KMS-11 (cell line): Measurements from ENCODE around the gene ATRNL1.
A peak's percentile ranks its signal among the peaks of the same experiment; 100 is the strongest.

Source experiments
- H2AFZ ChIP-seq: fragments of 200-600 bp; sonication (generic); 2 replicates; pipeline ENCODE4 v1.6.1; 2016; ENCODE audit warnings: antibody characterized with exemption, mixed run types, low read depth
- H3K27ac ChIP-seq: fragments of 200-600 bp; sonication (generic); 2 replicates; pipeline ENCODE4 v1.6.1; 2016; ENCODE audit warnings: mild to moderate bottlenecking, mixed run types
- H3K27me3 ChIP-seq: fragments of 200-600 bp; sonication (generic); 2 replicates; pipeline ENCODE4 v1.6.1; 2017; ENCODE audit warnings: mild to moderate bottlenecking, low read depth, mixed run types, moderate library complexity; ENCODE audit not compliant: insufficient read depth
- H3K36me3 ChIP-seq: fragments of 200-600 bp; sonication (generic); 2 replicates; pipeline ENCODE4 v1.6.1; 2017; ENCODE audit warnings: mild to moderate bottlenecking, mixed run types; ENCODE audit not compliant: insufficient read depth
- H3K4me1 ChIP-seq: fragments of 200-600 bp; sonication (generic); 2 replicates; pipeline ENCODE4 v1.6.1; 2016; ENCODE audit warnings: mild to moderate bottlenecking, low read depth, mixed run types; ENCODE audit not compliant: poor library complexity, severe bottlenecking
- H3K4me2 ChIP-seq: fragments of 200-600 bp; sonication (generic); 2 replicates; pipeline ENCODE4 v1.7.0; 2016; ENCODE audit warnings: mild to moderate bottlenecking, mixed run types
- H3K4me3 ChIP-seq: fragments of 200-600 bp; sonication (generic); IDR thresholded peaks from 2 replicates; pipeline ENCODE4 v1.6.1; 2017; ENCODE audit warnings: low read depth, low read length, mixed read lengths; ENCODE audit not compliant: insufficient read depth
- H3K79me2 ChIP-seq: fragments of 200-600 bp; sonication (generic); 2 replicates; pipeline ENCODE4 v1.6.1; 2016; ENCODE audit warnings: low read depth, mixed run types; ENCODE audit not compliant: insufficient read depth
- H3K9ac ChIP-seq: fragments of 200-600 bp; sonication (generic); 2 replicates; pipeline ENCODE4 v1.6.1; 2016; ENCODE audit warnings: mild to moderate bottlenecking, mixed run types
- H4K20me1 ChIP-seq: fragments of 200-600 bp; sonication (generic); 2 replicates; pipeline ENCODE4 v1.6.1; 2016; ENCODE audit warnings: mild to moderate bottlenecking, mixed run types; ENCODE audit not compliant: insufficient read depth
- CTCF ChIP-seq: fragments of 200-600 bp; sonication (generic); conservative IDR thresholded peaks from 2 replicates; pipeline ENCODE4 v1.6.1; 2017; ENCODE audit warnings: low read depth, mild to moderate bottlenecking, antibody characterized with exemption, low read length, moderate library complexity, mixed read lengths

ATRNL1 gene

GRCh38 chr10:115944538-115944937 lies 851.4 kb downstream of the ATRNL1 start:
- no peaks in the 10 kb centered on the region for H3K27me3 ChIP-seq
- H3K27ac ChIP-seq: no peak overlapping the region
- H3K9ac ChIP-seq: no peak overlapping the region
- no peaks in the 10 kb centered on the region for H3K4me1 ChIP-seq
- TF ChIP-seq CTCF: no peak
- H2AFZ ChIP-seq: no peak overlapping the region
- H3K4me3 ChIP-seq: no peak overlapping the region
- no peak overlapping the region for H3K4me2 ChIP-seq
- no peaks in the 10 kb centered on the region for H3K79me2 ChIP-seq
- no peaks in the 10 kb centered on the region for H4K20me1 ChIP-seq
- no peaks in the 10 kb centered on the region for H3K36me3 ChIP-seq

- H2AFZ ChIP-seq: no peak overlapping the region
- no peaks in the 10 kb centered on the region for H3K79me2 ChIP-seq
- H3K4me3 ChIP-seq: no peak overlapping the region
- no peaks in the 10 kb centered on the region for H3K36me3 ChIP-seq
- no peaks in the 10 kb centered on the region for H3K27me3 ChIP-seq
- H4K20me1 ChIP-seq: no peaks in the 10 kb centered on the region
- no peak for TF ChIP-seq CTCF
- H3K9ac ChIP-seq: no peak overlapping the region
- H3K27ac ChIP-seq: no peak overlapping the region
- H3K4me2 ChIP-seq: no peak overlapping the region
- no peaks in the 10 kb centered on the region for H3K4me1 ChIP-seq
These were observed 852.7 kb downstream of the ATRNL1 start for GRCh38 chr10:115945701-115946445.

GRCh38 chr10:115947104-115947503 lies 853.9 kb downstream of the ATRNL1 start:
- H3K4me1 ChIP-seq: no peaks in the 10 kb centered on the region
- no peak overlapping the region for H3K4me3 ChIP-seq
- H2AFZ ChIP-seq: no peak overlapping the region
- H3K4me2 ChIP-seq: no peak overlapping the region
- H3K79me2 ChIP-seq: no peaks in the 10 kb centered on the region
- H3K27me3 ChIP-seq: no peaks in the 10 kb centered on the region
- H4K20me1 ChIP-seq: no peaks in the 10 kb centered on the region
- H3K36me3 ChIP-seq: no peaks in the 10 kb centered on the region
- no peak overlapping the region for H3K27ac ChIP-seq
- TF ChIP-seq CTCF: no peak
- no peak overlapping the region for H3K9ac ChIP-seq

DNA sequence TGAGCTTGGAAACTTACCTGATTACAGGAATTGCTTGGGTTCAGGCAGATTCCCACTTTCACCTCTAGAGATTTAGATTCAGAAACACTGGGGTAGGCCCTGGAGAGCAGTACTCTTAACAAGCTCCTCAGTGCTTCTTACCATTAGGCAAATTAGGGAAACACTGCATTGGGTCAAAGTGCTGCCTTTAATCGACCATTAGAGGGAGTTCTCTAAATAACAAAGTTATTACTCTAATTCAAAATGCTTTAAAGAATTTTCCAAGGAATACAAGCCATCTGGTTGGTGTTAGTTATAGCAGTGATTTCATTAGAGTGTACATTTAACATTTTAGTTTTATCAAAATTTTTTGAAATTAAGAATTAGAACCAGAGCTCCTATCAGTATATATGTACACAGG lies 855.3 kb downstream of the ATRNL1 start:
- no peaks in the 10 kb centered on the region for H3K27me3 ChIP-seq
- H2AFZ ChIP-seq: no peak overlapping the region
- H3K79me2 ChIP-seq: no peaks in the 10 kb centered on the region
- no peaks in the 10 kb centered on the region for H3K36me3 ChIP-seq
- peak; percentile 28; the same call in 1 of the 2 replicates for TF ChIP-seq CTCF
- H3K27ac ChIP-seq: no peak overlapping the region
- no peak overlapping the region for H3K4me3 ChIP-seq
- H3K4me1 ChIP-seq: no peaks in the 10 kb centered on the region
- H3K9ac ChIP-seq: no peak overlapping the region
- no peaks in the 10 kb centered on the region for H4K20me1 ChIP-seq
- no peak overlapping the region for H3K4me2 ChIP-seq
